ELF-1 (cell line): ENCODE measurements around the gene ATP6V1C2.
"Not testable (repeated sequence)": the region's sequence is repeated elsewhere in the genome, so short reads cannot be mapped to it uniquely, and the experiment has no call there.

Experiments
- DNase-seq: peaks from one replicate; pipeline ENCODE4 v3.0.0-alpha.2; 2016; ENCODE audit warnings: low read depth, low spot score

ATP6V1C2 gene

DNA sequence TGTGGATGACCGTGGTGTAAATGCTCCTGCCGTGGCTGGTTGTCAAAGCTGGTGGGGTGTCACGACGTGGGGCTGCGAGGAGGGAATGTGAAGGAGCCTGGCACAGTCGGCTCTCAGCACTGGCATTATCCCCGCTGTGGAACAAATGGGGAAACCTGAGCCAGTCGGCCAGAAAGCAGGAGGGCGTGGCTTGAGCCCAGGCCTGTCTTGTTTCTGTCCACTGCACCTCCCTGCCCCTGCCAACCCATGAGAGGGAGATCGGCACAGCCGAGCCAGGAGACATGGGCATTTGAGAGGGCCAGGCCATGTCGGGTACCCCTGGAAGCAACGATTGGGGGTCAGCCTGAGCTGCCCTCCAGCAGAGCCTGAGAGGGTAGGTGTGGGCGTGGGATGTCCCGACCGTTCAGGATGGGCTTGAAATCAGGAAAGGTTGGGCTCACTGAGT, 46.7 kb downstream of the ATP6V1C2 start:
- no peak for DNase-seq

DNA sequence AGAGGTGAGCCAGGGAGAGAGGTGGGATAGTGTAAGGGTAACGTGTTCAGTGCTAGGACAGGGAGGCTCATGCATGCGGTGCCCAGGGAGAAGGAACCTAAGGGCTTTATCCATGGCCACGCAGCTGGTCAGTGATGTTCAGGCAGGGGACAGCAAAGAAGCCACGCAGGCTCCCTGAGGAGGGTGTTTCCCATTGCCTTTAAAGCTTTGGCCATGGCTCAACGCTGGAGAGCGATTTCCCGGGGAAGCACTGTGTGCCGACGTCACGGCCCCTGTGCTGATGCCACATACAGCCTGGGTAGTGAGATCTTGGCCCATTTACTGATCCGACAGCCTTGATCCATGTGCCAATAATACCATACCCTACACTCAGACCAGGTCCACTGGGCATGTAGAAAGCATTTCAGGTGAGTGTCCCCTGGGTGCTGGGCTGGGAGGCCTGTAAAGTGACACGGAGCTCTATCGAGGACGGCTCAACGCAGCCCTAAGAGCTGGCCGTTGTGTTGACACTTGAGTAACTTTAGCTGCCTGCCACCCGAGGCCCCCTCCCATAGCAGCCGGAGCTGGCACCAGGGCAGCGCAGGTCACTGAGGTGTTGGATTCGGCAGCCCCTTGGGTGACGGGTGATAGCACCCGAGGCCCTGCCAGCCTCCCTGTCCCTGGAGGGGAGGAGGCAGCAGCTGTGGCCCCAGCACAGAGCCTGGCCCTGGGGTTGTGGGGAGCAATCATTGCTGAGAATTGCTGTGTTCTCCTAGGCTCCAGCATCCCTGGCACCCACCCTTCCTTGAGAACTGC, 49.7 kb downstream of the ATP6V1C2 start:
- DNase-seq: no peak

DNA sequence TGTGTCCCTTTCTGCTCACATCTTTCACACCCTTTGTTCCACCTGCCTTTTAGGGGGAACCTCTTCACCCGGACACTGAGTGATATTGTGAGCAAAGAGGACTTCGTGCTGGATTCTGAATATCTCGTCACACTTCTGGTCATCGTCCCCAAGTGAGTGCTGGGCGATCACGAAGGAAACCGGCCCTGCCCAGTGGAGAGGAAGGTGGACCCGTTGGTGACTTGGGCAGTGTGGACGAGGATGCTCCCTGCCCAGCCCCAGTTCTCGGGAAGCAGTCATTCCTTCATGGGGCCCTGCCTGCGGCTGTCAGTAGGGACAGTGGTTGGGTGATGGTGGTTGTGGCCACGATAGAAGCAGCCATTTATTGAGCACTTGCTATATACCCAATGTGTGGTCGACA, 50.4 kb downstream of the ATP6V1C2 start:
- DNase-seq: no peak

DNA sequence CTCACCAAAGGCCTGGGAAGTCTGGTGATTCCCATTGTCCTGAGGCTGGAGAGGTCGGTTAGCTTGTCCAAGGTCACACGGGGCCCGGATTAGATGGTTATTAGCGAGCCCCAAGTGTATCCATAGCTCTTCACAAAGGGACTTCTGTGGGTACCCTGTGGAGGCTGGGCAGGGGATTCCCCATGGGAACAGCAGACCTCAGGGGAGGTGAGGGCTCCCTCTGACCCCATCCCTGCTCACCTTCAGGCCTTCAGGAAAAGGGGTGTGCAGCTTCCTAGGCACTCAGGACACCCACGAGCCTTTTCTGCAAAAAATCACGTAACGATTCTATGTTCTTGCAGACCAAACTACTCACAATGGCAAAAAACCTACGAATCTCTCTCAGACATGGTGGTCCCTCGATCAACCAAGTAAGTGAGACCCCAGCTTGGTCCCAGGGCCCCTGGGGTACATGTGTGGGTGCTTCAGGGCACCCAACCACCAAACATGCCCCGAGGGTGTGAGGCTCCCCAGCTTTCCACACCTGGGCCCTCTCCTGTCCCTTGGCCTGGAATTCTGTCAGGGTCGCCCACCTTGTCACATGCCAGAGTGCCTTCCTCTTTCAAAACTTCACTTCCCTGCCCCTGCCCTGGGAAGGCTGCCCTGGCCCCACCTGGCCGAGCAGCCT, 50.9 kb downstream of the ATP6V1C2 start:
- no peak for DNase-seq

DNA sequence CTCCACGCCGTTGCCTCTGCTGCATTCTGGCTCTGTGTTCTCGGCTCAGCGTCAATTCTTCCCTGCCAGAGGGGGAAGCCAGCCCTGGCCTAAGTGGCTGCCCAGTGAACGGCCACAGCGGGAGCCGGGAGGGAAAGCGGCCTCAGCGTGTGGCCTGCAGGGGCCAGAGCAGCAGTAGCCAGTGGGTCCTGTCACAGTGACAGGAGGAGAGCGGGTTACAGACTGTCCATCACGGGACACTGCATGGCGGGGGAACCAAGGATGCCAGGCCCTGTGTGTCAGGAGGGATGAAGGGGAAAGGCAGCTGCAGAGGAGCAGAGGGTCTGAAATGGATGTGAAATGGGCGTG, 51.4 kb downstream of the ATP6V1C2 start:
- no peak for DNase-seq

DNA sequence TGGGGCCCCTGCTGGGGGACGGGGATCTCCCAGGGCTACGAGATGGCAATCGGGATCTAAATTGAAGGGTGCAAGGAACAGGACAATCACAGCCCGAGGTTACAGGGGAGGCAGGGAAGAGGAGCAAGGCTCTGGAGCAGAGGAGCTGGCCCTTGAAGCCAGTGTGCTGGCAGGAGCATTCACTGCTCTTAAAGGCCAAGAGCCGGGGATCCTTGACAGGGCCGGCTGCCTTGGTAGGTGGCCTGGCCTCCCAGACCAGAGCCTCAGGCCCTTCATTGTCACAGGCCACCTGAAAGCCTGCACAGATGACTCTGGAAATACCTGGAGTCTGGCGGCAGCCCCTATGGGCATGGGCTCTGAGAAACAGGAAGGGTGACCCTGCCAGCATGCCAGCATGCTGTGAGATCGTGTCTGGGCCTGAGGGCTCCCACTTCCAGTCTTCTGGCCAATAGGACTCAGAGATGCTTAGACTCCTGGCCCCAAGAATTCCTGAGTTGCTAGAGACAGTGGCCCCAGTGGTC, 52.5 kb downstream of the ATP6V1C2 start:
- peak; percentile 94 for DNase-seq

DNA sequence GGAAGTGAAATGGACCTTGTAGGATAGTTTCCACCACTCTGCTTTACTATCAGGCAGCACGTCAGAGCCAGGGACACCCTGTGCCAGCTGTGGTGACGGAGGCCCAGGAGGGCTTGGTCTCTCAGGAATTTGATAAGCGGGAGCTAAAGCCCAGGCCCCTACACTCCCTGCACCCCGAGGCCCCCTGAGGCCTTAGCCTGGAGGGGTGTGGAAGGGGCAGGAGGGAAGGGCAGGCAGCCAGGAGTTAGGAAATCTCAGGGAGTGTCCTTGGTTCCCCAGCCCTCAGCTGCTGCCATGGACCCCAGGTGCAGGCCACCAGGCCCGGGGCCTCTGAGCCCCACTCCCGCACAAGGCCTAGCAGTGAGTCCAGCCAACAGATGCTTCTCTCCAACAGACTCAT, 53.0 kb downstream of the ATP6V1C2 start:
- DNase-seq: no peak

DNA sequence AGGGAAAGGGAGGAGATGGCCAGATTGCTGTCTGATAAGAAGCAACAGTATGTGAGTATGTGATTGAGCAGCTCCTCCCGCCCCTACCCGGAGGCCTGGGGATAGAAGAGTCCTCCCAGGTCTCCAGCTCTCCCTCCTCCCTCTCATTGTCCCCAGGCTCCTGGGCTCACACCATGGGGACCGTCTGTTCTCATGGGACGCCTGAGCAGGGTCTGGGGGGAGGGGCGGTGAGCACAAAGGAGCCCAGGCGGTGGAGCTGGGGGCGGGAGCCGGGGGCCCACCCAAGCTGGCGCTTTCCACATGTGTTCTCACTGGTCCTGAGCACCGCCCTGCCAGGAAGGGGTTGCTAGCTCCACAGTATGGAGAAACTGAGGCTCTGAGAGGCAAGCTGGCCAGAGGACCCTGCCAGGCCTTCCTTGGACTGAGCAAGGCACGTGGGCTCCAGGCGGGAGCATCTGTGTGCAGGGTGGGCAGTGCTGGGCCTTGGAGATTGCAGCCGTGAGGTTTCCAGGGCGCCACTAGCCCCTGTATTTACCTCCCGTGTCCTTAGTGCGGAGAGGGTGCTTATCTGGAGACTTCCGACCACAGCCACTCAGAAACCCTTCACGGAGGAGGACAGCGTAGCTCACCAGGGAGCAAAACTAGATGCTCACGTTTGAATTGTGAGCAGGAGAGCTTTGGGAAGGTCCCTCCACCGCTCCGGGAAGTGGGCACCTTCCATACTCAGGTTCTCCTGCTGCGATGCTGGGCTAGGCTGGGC, 53.8 kb downstream of the ATP6V1C2 start:
- peak; percentile 49 for DNase-seq

DNA sequence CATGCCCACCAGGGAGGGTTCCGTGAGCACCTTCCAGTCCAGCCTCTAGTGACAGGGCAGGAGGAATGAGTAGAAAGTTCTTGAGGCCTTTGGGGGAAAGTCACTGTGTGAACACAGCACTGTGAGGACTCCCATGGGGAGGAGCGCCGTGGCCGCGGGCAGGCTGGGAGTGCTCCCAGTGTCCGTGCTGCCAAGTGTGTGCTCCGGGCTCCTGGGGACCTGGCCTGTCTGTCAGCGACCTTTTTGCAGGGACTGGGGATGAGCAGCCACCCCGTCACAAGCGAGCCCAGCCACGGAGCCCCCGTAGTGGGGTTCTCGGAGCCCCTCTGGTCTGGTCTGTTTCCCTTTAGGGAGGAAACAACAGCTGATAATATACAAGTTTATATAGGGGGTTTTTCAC, 54.4 kb downstream of the ATP6V1C2 start:
- DNase-seq: no peak

DNA sequence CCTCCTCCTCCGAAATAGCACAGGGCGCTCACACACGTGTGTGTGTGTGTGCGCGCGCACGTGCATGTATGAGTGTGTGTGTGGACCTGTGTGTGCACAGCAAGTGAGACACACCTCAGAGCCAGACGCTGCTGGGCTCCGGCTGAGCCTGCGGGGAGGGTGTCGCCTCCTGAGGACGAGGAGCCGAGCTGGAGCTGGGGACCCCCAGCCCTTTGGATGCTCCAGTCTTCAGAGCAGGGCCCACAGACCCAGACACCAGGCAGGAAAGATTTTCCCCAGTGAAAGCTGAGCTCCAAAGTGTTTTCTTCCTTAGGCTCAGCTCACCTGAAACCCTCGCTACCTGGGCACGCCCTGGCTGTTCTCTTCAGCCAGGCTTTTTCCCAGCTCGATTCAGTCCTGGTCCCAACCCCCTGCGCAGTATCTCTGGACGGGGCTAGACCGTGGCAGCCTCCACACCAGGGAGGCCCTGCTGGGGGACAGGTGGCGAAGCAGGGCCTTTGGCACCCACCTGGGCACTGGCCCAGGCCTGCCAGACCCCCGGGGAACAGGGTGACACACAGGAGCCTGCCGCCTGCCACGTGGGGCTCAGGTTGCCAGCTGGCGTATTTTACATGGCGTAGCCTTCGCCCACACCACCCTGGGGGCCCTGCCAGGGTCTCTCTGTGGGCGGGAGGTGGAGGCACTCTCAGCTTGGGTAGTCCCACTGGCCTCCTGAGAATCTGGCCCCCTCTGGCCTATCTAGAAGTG, 55.0 kb downstream of the ATP6V1C2 start:
- DNase-seq: no peak

DNA sequence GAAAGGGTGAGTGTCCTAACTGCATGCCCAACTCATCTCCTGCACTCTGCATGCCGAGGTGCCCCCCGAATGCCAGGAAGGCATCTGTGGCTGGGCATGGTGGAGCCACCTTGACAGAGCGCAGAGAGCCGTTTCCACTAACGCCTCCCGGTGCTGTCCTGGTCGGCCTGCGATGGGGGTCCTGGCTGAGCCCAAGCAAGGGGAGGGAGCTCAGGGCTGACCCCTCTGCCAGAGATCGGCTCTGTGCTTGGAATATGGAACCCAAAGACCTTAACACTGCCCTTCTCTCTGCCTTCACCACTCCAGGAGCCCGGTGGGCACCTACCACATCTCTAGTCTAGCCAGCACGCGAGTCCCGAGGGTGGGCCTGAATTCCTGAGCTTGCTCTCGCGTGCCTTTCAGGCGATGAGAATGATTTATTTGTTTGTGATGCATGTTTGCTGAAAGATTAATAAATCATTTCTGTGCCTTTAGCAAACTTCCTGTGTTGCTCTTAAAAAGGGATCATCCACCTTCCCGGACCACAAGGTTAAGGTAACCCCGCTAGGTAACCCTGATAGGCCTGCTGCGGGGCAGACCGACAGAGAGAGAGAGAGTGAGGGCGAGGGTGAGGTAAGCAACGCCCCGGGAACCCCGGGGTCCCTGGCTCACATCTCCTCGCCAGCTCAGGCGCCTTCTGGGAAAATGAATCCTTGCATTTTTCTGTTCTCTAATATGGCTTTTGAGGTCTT, 55.8 kb downstream of the ATP6V1C2 start:
- DNase-seq: no peak

DNA sequence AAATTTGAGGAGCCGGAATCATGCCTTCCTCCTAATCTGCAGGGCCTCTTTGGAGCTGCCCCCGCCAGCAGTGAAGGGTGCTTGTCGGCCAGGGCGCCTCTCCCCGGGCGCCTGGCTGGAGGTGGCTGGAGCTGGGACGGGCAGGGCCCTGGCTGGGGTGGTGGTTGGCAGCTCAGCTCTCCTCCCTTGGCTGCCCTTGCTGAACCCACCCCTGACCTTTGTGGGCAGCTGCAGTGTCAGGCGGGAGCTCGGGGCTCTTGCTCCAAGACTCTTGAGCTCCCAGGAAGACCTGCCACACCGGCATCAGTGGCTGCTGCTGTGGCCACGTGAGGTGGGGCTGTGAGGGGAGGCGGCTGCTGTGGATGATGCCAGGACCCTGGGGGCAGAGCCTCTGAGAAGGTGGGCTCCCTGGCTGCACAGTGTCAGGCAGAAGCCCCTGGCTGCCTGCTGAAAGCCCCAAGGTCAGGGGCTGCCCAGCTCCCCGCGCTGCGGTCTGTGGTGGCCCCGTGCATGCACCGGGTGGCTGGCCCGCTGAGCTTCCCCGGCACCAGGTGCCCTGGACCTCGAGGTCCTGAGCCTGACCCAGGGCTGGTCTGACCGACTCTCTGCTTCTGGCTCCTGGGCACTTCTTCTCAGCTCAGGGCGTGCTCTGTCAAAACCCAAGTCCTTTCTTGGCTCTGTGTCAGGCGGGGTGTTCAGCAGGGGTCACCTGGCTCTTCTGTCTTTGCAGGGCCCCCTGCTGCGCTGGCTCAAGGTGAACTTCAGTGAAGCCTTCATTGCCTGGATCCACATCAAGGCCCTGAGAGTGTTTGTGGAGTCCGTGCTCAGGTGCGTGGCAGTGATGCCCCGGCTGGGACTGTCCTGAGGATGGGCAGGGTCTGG, 56.7 kb downstream of the ATP6V1C2 start:
- DNase-seq: no peak

DNA sequence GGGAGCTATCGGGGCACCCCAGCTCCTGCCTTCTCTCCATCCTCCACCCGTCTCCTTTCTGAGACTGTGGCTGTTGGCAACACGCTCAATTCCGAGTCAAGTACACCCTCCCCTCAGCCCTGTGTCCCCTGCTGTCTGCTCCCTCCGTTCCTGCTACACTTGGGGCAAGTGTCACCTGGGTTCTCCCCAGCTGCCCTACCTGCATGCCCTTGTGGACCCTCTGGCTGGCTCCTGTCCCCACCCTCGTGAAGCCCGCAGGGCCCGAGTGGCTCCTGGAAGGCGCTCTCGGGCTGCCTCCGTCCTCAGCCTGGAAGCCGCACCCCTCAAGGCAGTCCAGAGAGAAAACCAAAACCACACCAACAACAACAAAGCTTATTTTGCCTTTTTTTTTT, 57.3 kb downstream of the ATP6V1C2 start:
- DNase-seq: no peak

DNA sequence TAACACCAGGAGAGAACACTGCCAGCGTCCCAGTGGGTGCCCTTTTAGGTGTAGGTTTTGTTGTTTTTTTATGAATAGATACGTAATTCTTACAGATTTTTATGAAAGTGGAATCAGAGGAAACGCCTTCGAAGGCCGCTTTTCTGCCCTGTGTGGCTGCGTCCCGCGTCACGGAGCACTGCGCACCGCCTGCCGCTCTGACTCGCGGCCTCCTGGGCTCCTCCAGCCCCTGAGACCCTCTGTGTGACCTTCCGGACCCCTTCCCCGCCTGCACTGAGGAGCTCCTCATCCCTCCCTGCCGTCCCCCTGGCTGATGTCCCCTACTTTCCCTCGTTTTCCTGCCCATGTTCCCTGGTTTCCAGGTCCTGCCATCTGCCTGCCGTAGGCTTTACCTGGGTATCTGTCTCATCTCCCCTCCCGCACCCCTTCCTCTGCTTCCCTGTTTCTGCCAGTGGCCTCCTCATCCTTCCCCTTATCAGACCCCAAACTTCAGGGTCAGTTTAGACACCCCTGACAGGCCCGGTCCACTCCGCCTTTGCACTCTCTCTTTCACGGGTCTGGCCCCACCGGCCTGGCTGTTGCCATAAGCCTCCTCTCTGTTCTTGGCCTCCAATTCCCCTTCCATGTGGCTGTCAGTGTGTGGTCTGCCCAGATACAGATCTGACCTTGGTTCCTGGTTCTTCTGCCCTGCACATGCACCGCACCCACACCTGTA, 58.5 kb downstream of the ATP6V1C2 start:
- DNase-seq: no peak

DNA sequence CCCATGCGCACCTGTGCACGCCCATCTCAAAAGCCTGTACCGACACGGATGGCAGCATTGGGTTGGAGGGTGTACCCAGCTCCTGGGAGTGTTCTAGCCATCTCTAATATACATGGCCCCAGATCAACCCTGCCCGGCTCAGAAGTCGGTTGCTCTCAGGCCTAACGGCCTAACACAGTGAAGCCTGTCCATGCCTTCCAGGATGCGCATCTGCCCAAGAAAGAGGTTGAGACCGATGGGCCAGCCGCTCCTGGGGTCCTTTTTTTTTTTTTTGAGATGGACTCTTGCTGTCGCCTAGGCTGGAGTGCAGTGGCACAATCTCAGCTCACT, 59.0 kb downstream of the ATP6V1C2 start:
- no peak for DNase-seq

DNA sequence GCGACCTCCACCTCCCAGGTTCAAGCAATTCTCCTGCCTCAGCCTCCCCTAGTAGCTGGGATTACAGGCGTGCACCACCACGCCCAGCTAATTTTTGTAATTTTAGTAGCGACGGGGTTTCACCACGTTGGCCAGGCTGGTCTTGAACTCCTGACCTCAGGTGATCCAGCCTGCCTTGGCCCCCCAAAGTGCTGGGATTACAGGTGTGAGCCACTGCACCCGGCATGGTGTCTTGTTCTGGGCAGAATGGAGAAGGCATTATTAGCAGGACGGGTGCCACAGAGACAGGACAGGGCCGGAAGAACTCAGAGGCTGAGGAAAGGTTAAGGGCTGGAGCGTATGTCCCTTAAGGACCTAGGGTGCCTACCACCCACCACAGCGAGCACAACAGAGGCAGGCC, 59.4 kb downstream of the ATP6V1C2 start:
- DNase-seq: not testable (repeated sequence)

DNA sequence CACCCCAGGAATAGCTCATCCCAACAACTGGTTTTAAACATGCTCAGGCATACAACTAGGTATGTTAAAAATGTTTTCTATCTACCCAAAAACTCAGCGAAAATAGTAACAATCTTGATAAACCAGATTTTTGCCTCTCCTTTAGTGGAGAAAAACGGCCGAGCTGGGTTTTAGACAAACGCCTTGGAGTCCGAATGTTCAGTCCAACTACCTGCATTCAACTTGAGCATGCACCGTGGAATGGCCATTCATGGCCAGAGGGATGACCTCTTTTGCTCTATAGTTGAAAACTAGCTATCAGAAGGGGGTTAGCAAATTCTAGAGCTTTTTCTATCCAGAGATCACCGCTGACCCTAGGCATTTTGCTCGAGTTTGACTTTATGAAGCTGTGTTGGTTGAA, 60.3 kb downstream of the ATP6V1C2 start:
- DNase-seq: no peak

DNA sequence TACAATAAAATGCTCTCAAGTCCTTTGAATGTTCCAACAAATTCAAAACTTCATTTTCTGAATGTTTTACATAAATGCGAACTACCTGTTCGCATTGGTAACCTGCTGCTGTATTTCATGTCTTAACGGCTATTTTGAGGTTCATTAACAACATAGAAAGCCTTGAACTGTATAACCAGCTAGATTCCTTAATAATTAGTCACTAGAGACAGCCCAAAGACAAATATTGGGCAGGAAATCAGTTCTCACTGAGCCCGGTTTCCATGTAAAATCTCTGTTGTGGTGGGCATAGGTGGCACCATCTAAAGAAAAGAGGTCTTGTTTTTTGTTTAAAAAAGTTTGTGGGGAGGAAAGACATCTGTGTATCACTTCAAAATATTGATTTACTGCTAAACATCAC, 62.0 kb downstream of the ATP6V1C2 start:
- no peak for DNase-seq

DNA sequence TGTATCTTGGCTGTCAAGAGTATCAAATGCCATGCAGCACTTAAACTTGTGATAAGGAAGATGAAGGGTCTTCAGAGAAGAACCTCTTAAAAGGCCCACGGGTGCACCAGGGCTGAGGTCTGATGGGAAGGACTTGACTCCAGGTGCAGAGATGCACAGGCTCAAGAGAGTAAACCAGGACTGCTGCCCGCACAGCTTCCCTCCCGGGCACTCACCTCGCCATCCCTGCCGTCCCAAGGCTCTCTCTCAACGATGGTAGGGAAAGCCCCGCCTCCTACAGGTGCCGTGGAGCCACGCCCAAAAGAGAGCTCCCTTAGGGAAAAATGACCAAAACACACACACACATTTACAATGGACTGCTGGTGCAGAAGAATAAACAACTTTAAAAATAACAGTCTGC, 63.3 kb downstream of the ATP6V1C2 start:
- no peak for DNase-seq

DNA sequence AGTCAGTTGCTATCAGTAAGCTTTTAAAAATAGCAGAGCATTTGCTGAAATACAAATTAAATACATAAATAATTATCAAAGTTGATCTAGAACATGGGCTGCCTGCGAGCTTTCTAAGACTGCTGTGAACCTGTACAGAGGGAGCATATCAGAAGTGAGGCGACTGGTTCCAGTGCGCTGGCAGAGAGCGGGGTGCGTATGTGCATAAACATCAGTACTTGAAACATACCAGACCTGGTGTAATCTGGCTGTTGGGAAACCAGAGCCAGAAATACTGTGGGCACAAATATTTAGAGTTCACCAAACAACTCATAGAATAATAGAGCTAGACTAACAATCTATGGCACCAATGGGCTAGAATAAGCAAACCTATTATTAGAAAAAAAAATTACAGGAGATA, 63.8 kb downstream of the ATP6V1C2 start:
- DNase-seq: no peak
